Dermis lymphatic vessel endothelial cell (primary cell): ENCODE data around the gene FAM3B. TPM values are rescaled to one million over a fixed set of nuclear protein-coding genes. Genes with fewer than 3 reads are reported as not detected.

Source experiments
- total RNA-seq: library from RNA; depleted of rRNA; stranded (reverse); fragments of >200 nt; gene quantifications from 2 replicates; pipeline ENCODE4 v1.2.1, GENCODE V29; 2014

The FAM3B gene, protein sequence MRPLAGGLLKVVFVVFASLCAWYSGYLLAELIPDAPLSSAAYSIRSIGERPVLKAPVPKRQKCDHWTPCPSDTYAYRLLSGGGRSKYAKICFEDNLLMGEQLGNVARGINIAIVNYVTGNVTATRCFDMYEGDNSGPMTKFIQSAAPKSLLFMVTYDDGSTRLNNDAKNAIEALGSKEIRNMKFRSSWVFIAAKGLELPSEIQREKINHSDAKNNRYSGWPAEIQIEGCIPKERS
- not detected in 2 replicates for total RNA-seq

DNA sequence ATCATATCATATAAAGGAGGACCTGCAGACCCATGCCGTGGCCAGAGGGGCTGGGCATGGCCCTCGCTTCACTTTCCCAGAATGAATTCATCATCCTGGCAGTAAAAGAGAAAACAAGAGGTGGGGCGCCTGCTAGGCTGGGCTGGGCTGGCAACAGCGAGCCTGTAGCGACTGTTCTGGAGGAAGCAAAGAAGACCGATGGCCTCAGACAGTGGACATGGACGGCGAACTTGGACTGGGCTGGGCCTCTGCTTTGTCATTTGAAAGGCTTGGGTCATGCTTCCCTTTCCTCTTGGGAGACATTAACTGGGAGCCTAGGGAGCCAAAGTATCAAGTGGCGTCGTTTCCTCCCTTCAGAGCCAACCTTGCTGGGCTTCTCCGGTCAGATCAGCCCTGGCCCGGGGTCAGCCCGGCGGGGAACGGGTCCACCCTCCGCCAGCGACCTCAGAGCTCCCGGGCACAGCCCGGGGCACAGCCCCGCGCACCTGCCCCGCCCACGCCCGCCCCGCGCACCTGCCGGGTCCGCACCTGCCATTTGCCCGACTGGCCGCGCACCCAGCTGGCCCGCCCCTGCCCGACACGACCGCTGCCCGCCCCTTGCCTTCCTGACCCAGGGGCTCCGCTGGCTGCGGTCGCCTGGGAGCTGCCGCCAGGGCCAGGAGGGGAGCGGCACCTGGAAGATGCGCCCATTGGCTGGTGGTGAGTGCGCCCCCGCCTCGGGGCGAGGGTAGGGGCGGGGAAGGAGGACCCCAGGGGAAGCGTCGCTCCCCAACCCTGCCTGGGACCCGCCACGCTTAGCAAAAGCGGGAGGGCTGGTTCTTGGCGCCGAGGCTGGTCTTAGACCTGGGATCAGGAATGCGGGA, at the start of gene FAM3B:
TSS of gene FAM3B (plus strand) at position 602 of the 863 bp plus-strand sequence. CDS start at position 681, 79 bp downstream.

DNA sequence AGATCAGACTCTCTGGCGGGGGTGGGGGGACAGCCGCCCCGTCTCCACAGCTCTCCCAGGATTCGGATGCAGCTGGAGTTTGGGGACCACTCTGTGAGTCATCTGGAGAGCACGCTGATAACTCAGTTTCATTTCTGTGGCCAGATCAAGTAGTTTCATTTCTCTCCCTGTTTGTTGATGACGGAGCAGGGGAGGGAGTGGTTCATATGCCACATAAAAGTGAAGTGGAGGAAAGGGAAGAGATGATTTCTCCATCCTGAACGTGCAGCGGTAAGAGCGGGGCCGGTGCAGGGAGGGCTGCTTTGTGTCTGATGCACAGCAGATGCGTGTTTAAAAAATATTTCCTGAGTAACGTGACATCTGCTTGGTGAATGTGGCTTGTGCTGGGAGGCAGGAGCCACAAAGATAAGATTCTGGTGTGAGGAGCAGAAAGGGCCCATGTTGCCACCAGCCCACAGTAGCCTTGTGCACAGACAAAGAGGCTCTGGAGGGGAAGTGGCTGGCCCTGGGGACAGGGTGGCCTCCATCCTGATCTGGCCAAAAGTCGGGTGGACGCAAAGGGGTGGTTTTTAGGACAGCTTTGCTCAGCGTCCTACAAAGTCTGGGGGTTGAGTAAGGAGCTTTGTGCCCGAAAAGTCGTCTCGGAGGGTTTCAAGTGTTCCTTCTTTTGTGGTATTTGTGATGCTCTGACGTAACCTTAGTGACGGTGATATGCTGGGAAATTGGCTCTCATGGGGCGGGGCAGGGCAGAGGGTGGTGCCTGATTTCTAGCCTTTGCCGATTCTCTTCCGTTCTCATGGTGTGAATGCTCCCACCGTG, 45.4 kb downstream of the FAM3B start, which contains the start of gene MX2:
TSS of gene MX2 (plus strand) at position 242 of the 819 bp plus-strand sequence. CDS start 14,880 bp downstream, outside the sequence.

Other genes starting within 250 kb of the FAM3B start
- gene BACE2, start 148.6 kb upstream of the FAM3B start, total RNA-seq: 161 and 233 TPM in 2 replicates
- 0.17 and 0.22 TPM in 2 replicates for gene MX2, start 45.2 kb downstream of the FAM3B start, total RNA-seq
- gene MX1, start 109.4 kb downstream of the FAM3B start, total RNA-seq: 1.7 and 2.8 TPM in 2 replicates
- gene TMPRSS2, start 191.4 kb downstream of the FAM3B start, total RNA-seq: not detected in 2 replicates